GM12892 (cell line): ENCODE data around the gene GNAS.

Source experiments
- DNase-seq: peaks from one replicate; pipeline ENCODE4 v3.0.0; 2011; ENCODE audit not compliant: insufficient read length
- FAIRE-seq: peaks from 2 replicates; lab custom pipeline; 2011; peaks lifted over from hg19 to GRCh38; lab: Jason Lieb, UNC
- POLR2A ChIP-seq: IDR thresholded peaks from 2 replicates; pipeline ENCODE4 v1.6.1; 2011; ENCODE audit warnings: low read depth, low read length, control low read depth
- POLR2AphosphoS5 ChIP-seq: IDR thresholded peaks from 2 replicates; pipeline ENCODE4 v1.6.1; 2011; ENCODE audit warnings: low read depth, low read length, control low read depth
- TAF1 ChIP-seq: IDR thresholded peaks from 2 replicates; pipeline ENCODE4 v1.6.1; 2011; ENCODE audit warnings: low read depth, mild to moderate bottlenecking, control low read depth, low read length, borderline replicate concordance

Gene GNAS

DNA sequence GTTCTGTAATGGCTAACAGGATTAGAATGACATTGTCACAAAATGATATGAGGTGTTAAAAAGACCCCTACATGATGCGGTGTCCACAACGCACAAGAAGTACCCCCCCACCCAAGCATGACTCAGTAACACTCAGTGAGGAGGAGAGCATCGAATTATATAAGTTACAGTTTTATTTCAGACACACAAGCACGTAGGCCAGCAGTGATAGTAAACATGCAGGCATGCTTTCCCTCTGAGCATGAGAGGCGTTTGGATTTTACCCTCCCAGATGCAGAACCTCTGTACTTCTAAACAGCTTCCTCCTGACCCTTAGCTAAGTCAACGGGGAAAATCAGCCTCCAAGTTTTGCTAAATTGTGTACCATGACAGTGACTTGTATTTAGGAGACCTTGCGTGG is 23.9 kb downstream of the GNAS start:
- FAIRE-seq (no peak), DNase-seq (no peak)
- TF ChIP-seq POLR2AphosphoS5 (no peak), POLR2A (no peak), TAF1 (no peak)

GRCh38 chr20:58877050-58877975 is 24.8 kb downstream of the GNAS start:
- no peak for FAIRE-seq
- DNase-seq, result no peak
- TF ChIP-seq POLR2A (no peak), TAF1 (no peak), POLR2AphosphoS5 (no peak)

- no peak for TF ChIP-seq TAF1
- no peak for TF ChIP-seq POLR2A
- TF ChIP-seq POLR2AphosphoS5, result no peak
- FAIRE-seq, result no peak
- DNase-seq, result no peak
Observed at GRCh38 chr20:58877976-58878360, 25.5 kb downstream of the GNAS start.

- TF ChIP-seq POLR2A (no peak), TAF1 (no peak), POLR2AphosphoS5 (no peak)
- FAIRE-seq, result no peak
Observed at GRCh38 chr20:58878399-58878798, 25.9 kb downstream of the GNAS start.

GRCh38 chr20:58880441-58880840 is 27.9 kb downstream of the GNAS start:
- DNase-seq (no peak), FAIRE-seq (no peak)
- TF ChIP-seq TAF1 (no peak), POLR2AphosphoS5 (no peak), POLR2A (no peak)

More at GRCh38 chr20:58878399-58878798, 25.9 kb downstream of the GNAS start:
- DNase-seq, result no peak

DNA sequence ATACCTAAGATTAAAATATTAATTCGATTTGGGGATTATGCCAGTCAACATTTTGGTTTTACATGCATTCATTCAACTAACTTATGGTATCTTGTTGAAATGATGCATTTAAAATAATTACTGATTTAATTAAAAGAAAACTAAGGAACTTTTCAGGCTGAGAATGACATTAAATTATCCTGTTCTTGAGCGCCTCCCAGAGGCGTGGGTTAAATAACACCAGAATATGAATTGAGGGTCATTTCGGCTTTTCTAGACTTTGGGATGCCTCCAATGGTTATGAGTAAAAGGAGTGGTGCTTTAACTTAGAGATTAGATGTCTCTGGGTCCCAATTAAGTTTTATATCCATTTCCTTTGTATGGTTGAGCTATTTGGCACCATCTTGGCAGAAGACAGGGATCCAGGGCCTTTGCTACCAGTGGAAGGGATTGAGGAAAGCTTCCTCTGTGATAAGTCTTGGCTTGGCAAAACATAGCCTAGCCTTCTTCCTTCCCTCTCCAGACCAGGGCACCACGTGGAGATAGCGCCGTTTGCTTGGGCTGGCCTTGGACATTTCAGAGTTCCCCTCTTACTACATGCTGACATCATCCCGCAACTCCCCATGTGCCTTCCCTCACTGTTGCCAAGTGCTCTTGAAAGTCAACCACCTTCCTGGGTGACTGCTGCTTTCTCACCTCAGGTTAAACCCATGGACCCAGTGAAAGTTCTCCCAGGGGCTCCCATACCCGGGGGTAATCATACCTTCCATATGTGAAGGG is 28.7 kb downstream of the GNAS start:
- DNase-seq, result no peak
- no peak for FAIRE-seq
- TF ChIP-seq POLR2A (no peak), POLR2AphosphoS5 (no peak), TAF1 (no peak)

- DNase-seq, result no peak
- FAIRE-seq, result no peak
- TF ChIP-seq POLR2AphosphoS5, result no peak
- TF ChIP-seq TAF1, result no peak
- no peak for TF ChIP-seq POLR2A
Observed at GRCh38 chr20:58882704-58883089, 30.2 kb downstream of the GNAS start.

- no peak for TF ChIP-seq TAF1
- no peak for TF ChIP-seq POLR2A
- no peak for TF ChIP-seq POLR2AphosphoS5
- DNase-seq, result no peak
- no peak for FAIRE-seq
Observed at GRCh38 chr20:58883241-58883691, 30.8 kb downstream of the GNAS start.

DNA sequence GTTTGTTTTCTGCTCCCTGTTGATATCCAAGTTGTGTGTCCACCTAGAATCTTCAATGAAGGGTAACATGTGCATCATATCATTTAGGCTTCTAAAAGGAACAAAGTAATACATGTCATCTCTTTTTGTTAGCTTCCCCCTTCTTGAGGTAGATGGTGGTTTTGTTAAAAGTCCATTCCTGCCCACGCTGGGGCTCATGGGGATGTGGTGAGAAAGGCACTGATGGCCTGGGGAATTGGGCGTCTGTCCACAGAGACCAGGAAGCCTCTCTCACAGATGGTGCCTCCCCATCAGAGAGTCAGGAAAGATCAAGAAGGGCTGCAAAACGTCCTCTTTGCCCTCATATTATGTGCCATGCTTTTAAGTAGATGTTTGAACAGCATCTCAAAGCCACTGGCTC is 32.5 kb downstream of the GNAS start:
- no peak for TF ChIP-seq TAF1
- no peak for TF ChIP-seq POLR2A
- no peak for TF ChIP-seq POLR2AphosphoS5
- DNase-seq, result no peak
- no peak for FAIRE-seq

DNA sequence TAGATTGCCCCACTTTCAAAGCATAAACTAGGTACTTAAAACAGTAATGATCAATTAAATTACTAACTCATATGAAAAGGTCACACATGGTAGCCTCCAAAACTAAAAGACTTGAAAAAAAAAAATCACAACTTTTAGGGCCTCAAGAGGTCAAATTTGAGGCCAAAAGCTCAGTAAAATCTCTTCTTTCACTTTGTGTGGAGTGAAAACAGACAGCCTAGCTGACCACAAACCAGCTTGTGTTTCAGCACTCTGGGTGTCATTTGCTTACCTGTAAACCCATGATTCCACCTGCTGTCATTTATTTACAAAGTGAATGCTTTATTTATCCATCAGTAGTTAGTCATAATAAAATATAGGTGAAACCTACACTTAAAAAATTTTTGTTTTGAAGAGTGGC is 34.0 kb downstream of the GNAS start:
- FAIRE-seq, result no peak
- no peak for TF ChIP-seq TAF1
- TF ChIP-seq POLR2A, result no peak
- TF ChIP-seq POLR2AphosphoS5, result no peak
- DNase-seq, result no peak

- TF ChIP-seq POLR2A (no peak), TAF1 (no peak), POLR2AphosphoS5 (no peak)
- FAIRE-seq (no peak), DNase-seq (no peak)
Observed at GRCh38 chr20:58888103-58888502, 35.6 kb downstream of the GNAS start.
